DND-41 (cell line): ENCODE results near the gene C18orf63.

Experiments
- EZH2 ChIP-seq: IDR thresholded peaks from 3 replicates; pipeline ENCODE4 v1.6.1; 2012; ENCODE audit warnings: borderline replicate concordance, low read depth, mild to moderate bottlenecking, moderate library complexity, low read length, inconsistent platforms; ENCODE audit not compliant: severe bottlenecking
- TF ChIP-seq, protein P1 (sequence below): IDR thresholded peaks from 2 replicates; pipeline ENCODE4 v1.5.1; 2012; ENCODE audit warnings: borderline replicate concordance, low read length, moderate library complexity, mild to moderate bottlenecking; ENCODE audit not compliant: poor library complexity, severe bottlenecking; ENCODE audit errors: extremely low read depth

DNA sequence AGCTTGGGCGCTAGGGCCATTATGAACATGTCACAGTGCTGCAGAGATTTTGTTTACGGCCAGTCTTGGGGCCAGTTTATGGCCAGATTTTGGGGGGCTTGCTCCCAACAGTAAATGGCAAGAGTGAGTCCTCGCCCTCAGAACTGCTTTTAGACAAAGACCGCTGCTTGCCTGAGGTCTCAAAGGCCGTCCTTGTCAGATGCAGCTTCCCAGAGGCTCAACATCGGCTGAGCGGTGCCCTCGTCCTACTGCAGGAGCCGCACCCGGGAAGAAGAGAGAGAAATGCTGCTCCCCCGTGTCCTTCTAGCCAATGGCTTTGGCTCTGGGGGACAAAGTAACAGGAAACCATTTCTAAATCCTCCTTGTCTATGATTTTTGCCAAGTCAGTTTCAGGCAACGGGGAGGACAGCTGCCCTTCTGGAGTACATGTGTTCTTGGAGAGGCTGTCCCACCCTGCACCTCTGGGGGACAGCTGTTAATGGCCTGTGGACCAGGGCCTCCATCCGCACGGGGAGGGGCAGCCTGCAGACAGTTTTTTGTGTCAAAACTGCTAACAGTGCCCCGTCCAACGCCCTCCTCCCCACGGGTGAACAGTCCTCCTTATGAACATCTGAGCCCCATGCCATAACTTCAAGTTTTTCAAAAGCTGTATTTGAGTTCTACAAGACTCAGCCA, 66.1 kb downstream of the C18orf63 start:
- TF ChIP-seq, protein P1, sequence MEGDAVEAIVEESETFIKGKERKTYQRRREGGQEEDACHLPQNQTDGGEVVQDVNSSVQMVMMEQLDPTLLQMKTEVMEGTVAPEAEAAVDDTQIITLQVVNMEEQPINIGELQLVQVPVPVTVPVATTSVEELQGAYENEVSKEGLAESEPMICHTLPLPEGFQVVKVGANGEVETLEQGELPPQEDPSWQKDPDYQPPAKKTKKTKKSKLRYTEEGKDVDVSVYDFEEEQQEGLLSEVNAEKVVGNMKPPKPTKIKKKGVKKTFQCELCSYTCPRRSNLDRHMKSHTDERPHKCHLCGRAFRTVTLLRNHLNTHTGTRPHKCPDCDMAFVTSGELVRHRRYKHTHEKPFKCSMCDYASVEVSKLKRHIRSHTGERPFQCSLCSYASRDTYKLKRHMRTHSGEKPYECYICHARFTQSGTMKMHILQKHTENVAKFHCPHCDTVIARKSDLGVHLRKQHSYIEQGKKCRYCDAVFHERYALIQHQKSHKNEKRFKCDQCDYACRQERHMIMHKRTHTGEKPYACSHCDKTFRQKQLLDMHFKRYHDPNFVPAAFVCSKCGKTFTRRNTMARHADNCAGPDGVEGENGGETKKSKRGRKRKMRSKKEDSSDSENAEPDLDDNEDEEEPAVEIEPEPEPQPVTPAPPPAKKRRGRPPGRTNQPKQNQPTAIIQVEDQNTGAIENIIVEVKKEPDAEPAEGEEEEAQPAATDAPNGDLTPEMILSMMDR: no peak
- TF ChIP-seq EZH2: no peak
